Chondrocyte (in vitro differentiated cells): ENCODE data around the gene POLR3H. TPM values are rescaled to one million over a fixed set of nuclear protein-coding genes. Genes with fewer than 3 reads are reported as not detected.
A peak's percentile ranks its signal among the peaks of the same experiment; 100 is the strongest.

ENCODE experiments used
- DNase-seq: peaks from one replicate; pipeline ENCODE4 v3.0.0; 2021; ENCODE audit warnings: mixed read lengths, low spot score
- H3K27ac Mint-ChIP-seq: one replicate; pipeline ENCODE4 v1.8.0; 2021; ENCODE audit warnings: mild to moderate bottlenecking, moderate library complexity, mixed read lengths; ENCODE audit not compliant: unreplicated experiment
- H3K27me3 Mint-ChIP-seq: 2 replicates; pipeline ENCODE4 v1.8.0; 2021; ENCODE audit warnings: low read depth, mixed read lengths
- H3K36me3 Mint-ChIP-seq: 2 replicates; pipeline ENCODE4 v1.8.0; 2021; ENCODE audit warnings: low read depth, mixed read lengths
- H3K4me1 Mint-ChIP-seq: 2 replicates; pipeline ENCODE4 v1.8.0; 2021; ENCODE audit warnings: low read depth, mild to moderate bottlenecking, mixed read lengths
- H3K4me3 Mint-ChIP-seq: one replicate; pipeline ENCODE4 v1.8.0; 2021; ENCODE audit warnings: mild to moderate bottlenecking, moderate library complexity, mixed read lengths; ENCODE audit not compliant: unreplicated experiment
- H3K9me3 Mint-ChIP-seq: 2 replicates; pipeline ENCODE4 v1.8.0; 2021; ENCODE audit warnings: low read depth, mixed read lengths
- total RNA-seq: library from RNA; stranded (reverse); gene quantifications from 3 replicates; pipeline ENCODE4 v1.2.1, GENCODE V29; 2021
- TF ChIP-seq, protein P1 (sequence below): fragments of 200-600 bp; sonication (generic); IDR thresholded peaks from 2 replicates; pipeline ENCODE4 v1.5.0; 2021; ENCODE audit warnings: antibody characterized with exemption, mild to moderate bottlenecking, moderate library complexity

POLR3H gene
- total RNA-seq, 1 donor from 2014 or later: 41.5 TPM

DNA sequence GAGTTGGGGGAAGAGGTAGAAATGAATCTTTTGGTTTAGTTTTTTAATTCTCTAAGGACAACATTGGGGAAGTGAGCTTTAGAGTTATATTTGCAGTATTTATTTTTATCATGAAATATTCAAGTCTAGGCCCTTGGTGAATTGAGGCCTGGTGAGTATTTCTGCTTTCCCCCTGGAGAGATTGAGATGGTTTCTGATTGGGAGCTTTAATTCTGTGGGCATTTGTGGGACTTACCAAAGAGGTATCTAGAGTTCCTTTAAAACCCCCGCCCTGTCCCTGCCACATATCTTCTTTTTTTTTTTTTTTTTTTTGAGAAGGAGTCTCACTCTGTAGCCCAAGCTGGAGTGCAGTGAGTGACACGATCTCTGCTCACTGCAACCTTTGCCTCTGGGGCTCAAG is 65.8 kb downstream of the POLR3H start:
- Mint-ChIP-seq H3K27ac (peak overlapping the region; percentile 19), H3K9me3 (no peaks in the 10 kb centered on the region), H3K4me3 (no peak overlapping the region), H3K4me1 (peaks cover 47% of the 10 kb centered on the region), H3K27me3 (no peaks in the 10 kb centered on the region), H3K36me3 (no peaks in the 10 kb centered on the region)
- TF ChIP-seq, protein P1, sequence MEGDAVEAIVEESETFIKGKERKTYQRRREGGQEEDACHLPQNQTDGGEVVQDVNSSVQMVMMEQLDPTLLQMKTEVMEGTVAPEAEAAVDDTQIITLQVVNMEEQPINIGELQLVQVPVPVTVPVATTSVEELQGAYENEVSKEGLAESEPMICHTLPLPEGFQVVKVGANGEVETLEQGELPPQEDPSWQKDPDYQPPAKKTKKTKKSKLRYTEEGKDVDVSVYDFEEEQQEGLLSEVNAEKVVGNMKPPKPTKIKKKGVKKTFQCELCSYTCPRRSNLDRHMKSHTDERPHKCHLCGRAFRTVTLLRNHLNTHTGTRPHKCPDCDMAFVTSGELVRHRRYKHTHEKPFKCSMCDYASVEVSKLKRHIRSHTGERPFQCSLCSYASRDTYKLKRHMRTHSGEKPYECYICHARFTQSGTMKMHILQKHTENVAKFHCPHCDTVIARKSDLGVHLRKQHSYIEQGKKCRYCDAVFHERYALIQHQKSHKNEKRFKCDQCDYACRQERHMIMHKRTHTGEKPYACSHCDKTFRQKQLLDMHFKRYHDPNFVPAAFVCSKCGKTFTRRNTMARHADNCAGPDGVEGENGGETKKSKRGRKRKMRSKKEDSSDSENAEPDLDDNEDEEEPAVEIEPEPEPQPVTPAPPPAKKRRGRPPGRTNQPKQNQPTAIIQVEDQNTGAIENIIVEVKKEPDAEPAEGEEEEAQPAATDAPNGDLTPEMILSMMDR: no peak
- no peak for DNase-seq

Other genes with a start within 250 kb of the POLR3H start
- gene ZC3H7B, start 242.9 kb downstream of the POLR3H start, total RNA-seq: 54.7 to 73.3 TPM (median 55.8 TPM) in 3 replicates
- 3.2 to 5.9 TPM (median 3.6 TPM) in 3 replicates for gene TEF, start 162.5 kb downstream of the POLR3H start, total RNA-seq
- 37.7 to 42.0 TPM (median 40.8 TPM) in 3 replicates for gene TOB2, start 97.7 kb downstream of the POLR3H start, total RNA-seq
- 22.5 to 32.4 TPM (median 26.8 TPM) in 3 replicates for gene PHF5A, start 75.8 kb downstream of the POLR3H start, total RNA-seq
- gene ACO2, start 75.4 kb downstream of the POLR3H start, total RNA-seq: 60.9 to 85.6 TPM (median 62.4 TPM) in 3 replicates
- gene CSDC2, start 16.5 kb upstream of the POLR3H start, total RNA-seq: 12.7 to 21.7 TPM (median 20.9 TPM) in 3 replicates
- gene PMM1, start 45.4 kb upstream of the POLR3H start, total RNA-seq: 39.3 to 48.2 TPM (median 47.1 TPM) in 3 replicates
- 29.5 to 33.9 TPM (median 29.8 TPM) in 3 replicates for gene DESI1, start 76.6 kb upstream of the POLR3H start, total RNA-seq
- gene XRCC6, start 76.8 kb upstream of the POLR3H start, total RNA-seq: 156 to 210 TPM (median 161 TPM) in 3 replicates
- gene SNU13, start 144.4 kb upstream of the POLR3H start, total RNA-seq: 88.8 to 111 TPM (median 89.5 TPM) in 3 replicates
- 0.40 to 0.85 TPM in 2 of 3 replicates, not detected in the other for gene MEI1, start 155.0 kb upstream of the POLR3H start, total RNA-seq